Hepatocyte (in vitro differentiated cells): ENCODE measurements around the gene ARFGAP2. TPM values are rescaled to one million over a fixed set of nuclear protein-coding genes. Genes with fewer than 3 reads are reported as not detected.

Experiments used
- DNase-seq: peaks from one replicate; pipeline ENCODE4 v3.0.0-alpha.2; 2016; ENCODE audit warnings: low spot score
- H2AFZ ChIP-seq: fragments of 200-600 bp; sonication (generic); 2 replicates; pipeline ENCODE4 v1.6.0; 2016; ENCODE audit warnings: antibody characterized with exemption, mild to moderate bottlenecking
- H3K27ac ChIP-seq: fragments of 200-600 bp; sonication (generic); 2 replicates; pipeline ENCODE4 v1.5.1; 2016; ENCODE audit warnings: mild to moderate bottlenecking
- H3K27me3 ChIP-seq: fragments of 200-600 bp; sonication (generic); 2 replicates; pipeline ENCODE4 v1.6.1; 2016
- H3K36me3 ChIP-seq: fragments of 200-600 bp; sonication (generic); replicated peaks from 2 replicates; pipeline ENCODE4 v1.5.1; 2016; ENCODE audit warnings: low read depth; ENCODE audit not compliant: insufficient read depth
- H3K4me1 ChIP-seq: fragments of 200-600 bp; sonication (generic); 2 replicates; pipeline ENCODE4 v1.5.1; 2016; ENCODE audit warnings: mild to moderate bottlenecking, moderate library complexity; ENCODE audit not compliant: insufficient read depth
- H3K4me2 ChIP-seq: fragments of 200-600 bp; sonication (generic); 2 replicates; pipeline ENCODE4 v1.6.0; 2016
- H3K4me3 ChIP-seq: fragments of 200-600 bp; sonication (generic); 2 replicates; pipeline ENCODE4 v1.5.1; 2016; ENCODE audit warnings: mild to moderate bottlenecking
- H3K79me2 ChIP-seq: fragments of 200-600 bp; sonication (generic); 2 replicates; pipeline ENCODE4 v1.6.0; 2017; ENCODE audit warnings: mild to moderate bottlenecking
- H3K9me2 ChIP-seq: fragments of 200-600 bp; sonication (generic); replicated peaks from 2 replicates; pipeline ENCODE4 v1.6.0; 2017; ENCODE audit warnings: mild to moderate bottlenecking; ENCODE audit not compliant: insufficient read depth
- H3K9me3 ChIP-seq: fragments of 200-600 bp; sonication (generic); 2 replicates; pipeline ENCODE4 v1.5.1; 2016; ENCODE audit warnings: low read depth, mild to moderate bottlenecking
- H4K20me1 ChIP-seq: fragments of 200-600 bp; sonication (generic); 2 replicates; pipeline ENCODE4 v1.6.0; 2016; ENCODE audit warnings: mild to moderate bottlenecking; ENCODE audit not compliant: insufficient read depth, poor library complexity, severe bottlenecking
- CTCF ChIP-seq: fragments of 200-600 bp; sonication (generic); IDR thresholded peaks from 2 replicates; pipeline ENCODE4 v1.5.1; 2016; ENCODE audit warnings: antibody characterized with exemption, mild to moderate bottlenecking; ENCODE audit not compliant: poor library complexity
- EZH2 ChIP-seq: fragments of 200-600 bp; sonication (generic); IDR thresholded peaks from 2 replicates; pipeline ENCODE4 v1.6.1; 2016; ENCODE audit warnings: antibody characterized with exemption, mild to moderate bottlenecking, borderline replicate concordance
- EZH2phosphoT487 ChIP-seq: fragments of 200-600 bp; sonication (generic); IDR thresholded peaks from one replicate; pipeline ENCODE4 v1.6.1; 2018; ENCODE audit warnings: antibody characterized with exemption, mild to moderate bottlenecking, low read depth, moderate library complexity; ENCODE audit not compliant: unreplicated experiment, severe bottlenecking
- WGBS: methylation state at CpG from one replicate; pipeline ENCODE4 v1.1.6; 2016; ENCODE audit warnings: low lambda C conversion rate; ENCODE audit errors: missing lambda C conversion rate; 5-methylcytosine and 5-hydroxymethylcytosine counted together
- polyA plus RNA-seq: library from polyadenylated mRNA; unstranded; fragments of >200 nt; fragmentation: Nextera tagmentation; extraction: Ambion mirVana; gene quantifications from 2 replicates; pipeline ENCODE4 v1.2.1, GENCODE V29; 2016
- total RNA-seq: library from RNA; depleted of rRNA; stranded (reverse); fragments of >200 nt; gene quantifications from 2 replicates; pipeline ENCODE4 v1.2.3, GENCODE V29; 2014

The ARFGAP2 gene
- total and polyA plus RNA-seq, 2 experiments from 2014 or later = 64.3 to 146 TPM

GRCh38 chr11:47148270-47148669 is 28.4 kb downstream of the ARFGAP2 start:
- H2AFZ ChIP-seq = no peak overlapping the region

GRCh38 chr11:47147681-47148080 is 29.0 kb downstream of the ARFGAP2 start:
- Histone ChIP-seq H4K20me1 (no peaks in the 10 kb centered on the region), H3K27ac (no peak overlapping the region), H3K36me3 (no peaks in the 10 kb centered on the region), H3K9me2 (no peaks in the 10 kb centered on the region), H3K9me3 (no peaks in the 10 kb centered on the region), H3K4me1 (no peaks in the 10 kb centered on the region), H3K4me2 (no peak overlapping the region), H2AFZ (no peak overlapping the region), H3K4me3 (no peak overlapping the region), H3K79me2 (no peaks in the 10 kb centered on the region), H3K27me3 (no peaks in the 10 kb centered on the region)
- DNase-seq = no peak
- 80% methylated on average over 7 of the region's 7 CpGs for WGBS
- no peak for TF ChIP-seq EZH2phosphoT487
- no peak for TF ChIP-seq EZH2
- no peak for TF ChIP-seq CTCF

More at GRCh38 chr11:47148270-47148669, 28.4 kb downstream of the ARFGAP2 start:
- H3K9me3 ChIP-seq = no peaks in the 10 kb centered on the region
- DNase-seq = no peak
- H3K4me3 ChIP-seq = no peak overlapping the region
- H3K4me2 ChIP-seq = no peak overlapping the region
- H3K27me3 ChIP-seq = no peaks in the 10 kb centered on the region
- H3K4me1 ChIP-seq = no peaks in the 10 kb centered on the region
- WGBS = 94% methylated on average over 4 of the region's 4 CpGs
- H3K79me2 ChIP-seq = no peaks in the 10 kb centered on the region
- H3K36me3 ChIP-seq = no peaks in the 10 kb centered on the region
- no peak overlapping the region for H3K27ac ChIP-seq
- TF ChIP-seq EZH2phosphoT487 (no peak), CTCF (no peak), EZH2 (no peak)
- H3K9me2 ChIP-seq = no peaks in the 10 kb centered on the region
- no peaks in the 10 kb centered on the region for H4K20me1 ChIP-seq

- H3K36me3 ChIP-seq = no peaks in the 10 kb centered on the region
- H3K4me2 ChIP-seq = no peak overlapping the region
- no peaks in the 10 kb centered on the region for H3K9me2 ChIP-seq
- WGBS = 81% methylated on average over 2 of the region's 2 CpGs
- H3K4me1 ChIP-seq = no peaks in the 10 kb centered on the region
- H3K4me3 ChIP-seq = no peak overlapping the region
- H3K27ac ChIP-seq = no peak overlapping the region
- H4K20me1 ChIP-seq = no peaks in the 10 kb centered on the region
- TF ChIP-seq EZH2phosphoT487 (no peak), EZH2 (no peak), CTCF (no peak)
- no peak overlapping the region for H2AFZ ChIP-seq
- DNase-seq = no peak
- H3K27me3 ChIP-seq = no peaks in the 10 kb centered on the region
- H3K9me3 ChIP-seq = no peaks in the 10 kb centered on the region
- H3K79me2 ChIP-seq = no peaks in the 10 kb centered on the region
Observed at GRCh38 chr11:47147250-47147649, 29.4 kb downstream of the ARFGAP2 start.

- H3K27me3 ChIP-seq = no peaks in the 10 kb centered on the region
- 84% methylated on average over 3 of the region's 3 CpGs for WGBS
- H3K9me3 ChIP-seq = no peaks in the 10 kb centered on the region
Observed at GRCh38 chr11:47144541-47144940, 32.1 kb downstream of the ARFGAP2 start.

More at GRCh38 chr11:47144541-47144940, 32.1 kb downstream of the ARFGAP2 start:
- H3K4me2 ChIP-seq = no peak overlapping the region
- H3K36me3 ChIP-seq = no peaks in the 10 kb centered on the region
- H3K4me3 ChIP-seq = no peak overlapping the region
- no peaks in the 10 kb centered on the region for H4K20me1 ChIP-seq
- TF ChIP-seq EZH2phosphoT487 (no peak), CTCF (no peak)
- H3K9me2 ChIP-seq = no peaks in the 10 kb centered on the region
- H2AFZ ChIP-seq = no peak overlapping the region
- H3K27ac ChIP-seq = no peak overlapping the region
- no peaks in the 10 kb centered on the region for H3K79me2 ChIP-seq
- DNase-seq = no peak
- no peaks in the 10 kb centered on the region for H3K4me1 ChIP-seq
